Kidney (tissue), 14 donors: ENCODE measurements around the gene JARID2. TPM values are rescaled to one million over a fixed set of nuclear protein-coding genes. Genes with fewer than 3 reads are reported as not detected.
A peak's percentile ranks its signal among the peaks of the same experiment; 100 is the strongest.

ENCODE experiments used
- DNase-seq, 5 donors: peaks; one replicate each; pipeline ENCODE4 v3.0.0-alpha.2; 2013 to 2020
- FAIRE-seq: peaks from 2 replicates; lab custom pipeline; 2012; peaks lifted over from hg19 to GRCh38; lab: Jason Lieb, UNC
- H3K27ac ChIP-seq, 2 donors: one replicate each; pipeline ENCODE4 v1.7.0; 2013; ENCODE audit warnings: low read depth in 2 of 2, low read length in 2 of 2, inconsistent platforms in 1 of 2
- H3K27me3 ChIP-seq: one replicate; pipeline ENCODE4 v1.7.1; 2013; ENCODE audit warnings: low read length, inconsistent platforms; ENCODE audit not compliant: control insufficient read depth, insufficient read depth
- H3K36me3 ChIP-seq, 3 donors: one replicate each; pipeline versions ENCODE4 v1.7.0 to v1.7.1; 2013; ENCODE audit warnings: low read length in 3 of 3, control low read depth in 1 of 3, inconsistent platforms in 1 of 3; ENCODE audit not compliant: insufficient read depth in 3 of 3, control insufficient read depth in 2 of 3
- H3K4me1 ChIP-seq, 3 donors: one replicate each; pipeline versions ENCODE4 v1.7.0 to v1.7.1; 2013; ENCODE audit warnings: low read length in 3 of 3, inconsistent platforms in 1 of 3, low read depth in 1 of 3; ENCODE audit not compliant: control insufficient read depth in 2 of 3, insufficient read depth in 2 of 3
- H3K4me3 ChIP-seq, 3 donors: one replicate each; pipeline versions ENCODE4 v1.7.0 to v1.8.1; 2013; ENCODE audit warnings: low read length in 3 of 3, control low read depth in 1 of 3, inconsistent platforms in 1 of 3
- H3K9ac ChIP-seq, 3 donors: one replicate each; pipeline versions ENCODE4 v1.7.0 to v1.7.1; 2013; ENCODE audit warnings: low read length in 3 of 3, control low read depth in 1 of 3, inconsistent platforms in 1 of 3
- H3K9me3 ChIP-seq, 3 donors: one replicate each; pipeline versions ENCODE4 v1.7.0 to v1.7.1; 2013; ENCODE audit warnings: low read length in 3 of 3, control low read depth in 1 of 3, inconsistent platforms in 1 of 3; ENCODE audit not compliant: control insufficient read depth in 2 of 3, insufficient read depth in 1 of 3
- intact Hi-C: fragments of 100-400 bp; cut with DNase I; formaldehyde crosslinking; loops from one replicate; pipeline ENCODE4 v1.11.1; 2022
- polyA plus RNA-seq: library from polyadenylated mRNA; stranded (reverse); fragments of 350-450 nt; fragmentation: Illumina TruSeq; extraction: RNeasy Lipid Tissue Mini Kit (QIAGEN cat#74804); gene quantifications from one replicate; pipeline ENCODE4 v1.2.3, GENCODE V29; 2014; ENCODE audit warnings: low read depth, low replicate concordance; ENCODE audit not compliant: insufficient read depth
- total RNA-seq: library from RNA; stranded (reverse); fragmentation: NEBNext Ultra II Directional; extraction: Animal tissue kit (Norgen Biotek cat#: 25700); gene quantifications from one replicate; pipeline ENCODE4 v1.2.1, GENCODE V29; 2021
- TF ChIP-seq, protein P1 (sequence below): IDR thresholded peaks from 3 replicates; pipeline ENCODE4 v1.5.1; 2012; ENCODE audit warnings: mild to moderate bottlenecking, moderate library complexity, borderline replicate concordance; ENCODE audit not compliant: insufficient read depth; ENCODE audit errors: extremely low read depth
- donor health status: control.
- donor health status: control.
- donor health status: control.
- donor health status: control.
- donor health status: control.
- donor health status: DM: yes; HTN: yes; CAD: no.
- donor health status: Normal renal cell carcinoma (clear cell type).

JARID2 gene
- total and polyA plus RNA-seq, 2 donors from 2014 or later: 1.8 to 12.3 TPM

DNA sequence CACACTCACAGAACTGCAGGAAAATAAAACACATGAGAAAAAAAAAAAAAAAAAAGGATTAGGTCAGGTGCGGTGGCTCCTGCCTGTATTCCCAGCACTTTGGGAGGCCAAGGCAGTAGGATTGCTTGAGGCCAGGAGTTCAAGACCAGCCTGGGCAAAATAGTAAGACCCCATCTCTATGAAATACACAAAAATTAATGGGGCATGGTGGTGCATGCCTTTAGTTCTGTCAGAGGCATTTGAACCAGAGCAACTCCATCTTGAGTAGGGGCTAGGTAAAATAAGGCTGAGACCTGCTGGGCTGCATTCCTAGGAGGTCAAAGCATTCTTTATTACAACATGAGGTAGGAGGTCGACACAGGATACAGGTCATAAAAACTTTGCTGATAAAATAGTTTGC, 39.0 kb upstream of the JARID2 start:
- Histone ChIP-seq H3K9me3 (no peaks in the 10 kb centered on the region), H3K4me1 (no peaks in the 10 kb centered on the region), H3K9ac (no peak overlapping the region), H3K27ac (no peak overlapping the region), H3K27me3 (no peaks in the 10 kb centered on the region), H3K36me3 (no peaks in the 10 kb centered on the region), H3K4me3 (no peak overlapping the region)
- DNase-seq (no peak), FAIRE-seq (no peak)
- TF ChIP-seq, protein P1, sequence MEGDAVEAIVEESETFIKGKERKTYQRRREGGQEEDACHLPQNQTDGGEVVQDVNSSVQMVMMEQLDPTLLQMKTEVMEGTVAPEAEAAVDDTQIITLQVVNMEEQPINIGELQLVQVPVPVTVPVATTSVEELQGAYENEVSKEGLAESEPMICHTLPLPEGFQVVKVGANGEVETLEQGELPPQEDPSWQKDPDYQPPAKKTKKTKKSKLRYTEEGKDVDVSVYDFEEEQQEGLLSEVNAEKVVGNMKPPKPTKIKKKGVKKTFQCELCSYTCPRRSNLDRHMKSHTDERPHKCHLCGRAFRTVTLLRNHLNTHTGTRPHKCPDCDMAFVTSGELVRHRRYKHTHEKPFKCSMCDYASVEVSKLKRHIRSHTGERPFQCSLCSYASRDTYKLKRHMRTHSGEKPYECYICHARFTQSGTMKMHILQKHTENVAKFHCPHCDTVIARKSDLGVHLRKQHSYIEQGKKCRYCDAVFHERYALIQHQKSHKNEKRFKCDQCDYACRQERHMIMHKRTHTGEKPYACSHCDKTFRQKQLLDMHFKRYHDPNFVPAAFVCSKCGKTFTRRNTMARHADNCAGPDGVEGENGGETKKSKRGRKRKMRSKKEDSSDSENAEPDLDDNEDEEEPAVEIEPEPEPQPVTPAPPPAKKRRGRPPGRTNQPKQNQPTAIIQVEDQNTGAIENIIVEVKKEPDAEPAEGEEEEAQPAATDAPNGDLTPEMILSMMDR: no peak
- intact Hi-C loops: no loop called here

DNA sequence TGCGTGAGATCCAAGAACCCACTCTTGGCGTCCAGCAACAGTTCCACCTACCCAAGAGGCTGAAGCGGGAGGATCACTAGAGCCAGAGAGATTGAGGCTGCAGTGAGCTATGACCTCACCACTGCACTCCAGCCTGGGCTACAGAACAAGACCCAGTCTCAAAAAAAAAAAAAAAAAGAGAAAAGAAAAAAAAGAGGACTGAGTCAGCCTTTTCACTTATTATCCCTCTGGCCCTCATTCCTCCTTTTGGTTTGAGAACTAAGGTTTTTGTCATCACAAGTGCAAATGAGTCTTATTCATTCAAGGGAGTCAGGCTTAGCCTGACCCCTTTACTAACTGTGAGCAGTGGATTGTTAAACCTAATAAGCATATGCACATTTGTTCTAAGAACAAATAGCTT, 37.9 kb upstream of the JARID2 start:
- DNase-seq (no peak), FAIRE-seq (no peak)
- Histone ChIP-seq H3K27ac (no peak overlapping the region), H3K9me3 (no peaks in the 10 kb centered on the region), H3K27me3 (no peaks in the 10 kb centered on the region), H3K36me3 (no peaks in the 10 kb centered on the region), H3K9ac (no peak overlapping the region), H3K4me1 (no peaks in the 10 kb centered on the region), H3K4me3 (no peak overlapping the region)
- intact Hi-C loops: no loop called here
- TF ChIP-seq, protein P1: no peak

DNA sequence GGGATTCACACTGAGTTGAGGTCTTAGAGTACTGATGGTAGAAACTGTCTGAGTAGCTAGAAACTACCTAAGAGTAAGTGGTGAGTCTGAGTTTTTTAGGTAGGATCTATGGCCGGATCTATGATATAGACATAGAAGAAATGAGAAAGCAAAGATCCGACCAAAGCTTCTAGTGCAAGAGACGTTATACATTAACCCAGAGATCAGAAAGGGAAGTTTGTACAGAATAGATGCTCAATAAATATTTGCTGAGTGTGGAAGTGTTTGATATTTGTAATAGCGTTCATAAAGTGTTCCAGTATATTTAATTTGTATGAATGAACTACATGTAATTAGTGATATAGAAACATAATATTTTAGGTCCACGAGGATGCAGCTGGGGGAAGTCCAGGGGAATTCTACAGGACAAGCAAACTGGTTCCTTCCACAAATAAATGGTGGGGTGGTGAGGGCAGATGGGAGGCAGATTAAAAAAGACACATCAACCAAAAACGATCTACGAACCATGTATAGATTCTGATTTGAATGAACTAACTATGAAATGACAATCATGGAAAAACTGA, 31.9 kb upstream of the JARID2 start:
- no peak overlapping the region for H3K27ac ChIP-seq
- no peak overlapping the region for H3K4me3 ChIP-seq
- no peak for DNase-seq
- intact Hi-C loops: no loop called here
- no peaks in the 10 kb centered on the region for H3K4me1 ChIP-seq
- H3K36me3 ChIP-seq: no peaks in the 10 kb centered on the region
- TF ChIP-seq, protein P1: no peak
- H3K9me3 ChIP-seq: no peaks in the 10 kb centered on the region
- H3K27me3 ChIP-seq: no peaks in the 10 kb centered on the region
- no peak overlapping the region for H3K9ac ChIP-seq
- FAIRE-seq: no peak

DNA sequence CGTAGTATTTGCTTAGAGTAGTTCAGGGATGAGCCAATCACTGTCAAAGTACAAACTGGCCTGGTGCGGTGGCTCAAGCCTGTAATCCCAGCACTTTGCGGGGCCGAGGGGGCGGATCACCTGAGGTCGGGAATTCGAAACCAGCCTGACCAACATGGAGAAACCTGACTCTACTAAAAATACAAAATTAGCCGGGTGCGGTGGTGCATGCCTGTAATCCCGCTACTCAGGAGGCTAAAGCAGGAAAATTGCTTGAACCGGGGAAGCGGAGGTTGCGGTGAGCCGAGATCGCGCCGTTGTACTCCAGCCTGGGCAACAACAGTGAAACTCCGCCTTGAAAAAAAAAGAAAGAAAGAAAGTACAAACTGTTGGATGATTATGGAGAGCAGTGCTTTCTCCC, 27.5 kb upstream of the JARID2 start:
- no peaks in the 10 kb centered on the region for H3K36me3 ChIP-seq
- TF ChIP-seq, protein P1: no peak
- FAIRE-seq (no peak), DNase-seq (peak in 1 of 5 donors; percentile 21)
- no peak overlapping the region for H3K27ac ChIP-seq
- H3K9ac ChIP-seq: no peak overlapping the region
- no peaks in the 10 kb centered on the region for H3K4me1 ChIP-seq
- H3K27me3 ChIP-seq: no peaks in the 10 kb centered on the region
- H3K4me3 ChIP-seq: no peak overlapping the region
- no peaks in the 10 kb centered on the region for H3K9me3 ChIP-seq
- intact Hi-C loops: no loop called here
